GM18873 (cell line): ENCODE data around the gene HERPUD2.
"Not testable (repeated sequence)": the region's sequence is repeated elsewhere in the genome, so short reads cannot be mapped to it uniquely, and the experiment has no call there.

ENCODE experiments used
- ATAC-seq: cut with Tn5 transposase; IDR thresholded peaks from one replicate; pipeline ENCODE4 v1.9.1; 2021; ENCODE audit warnings: mild to moderate bottlenecking, moderate library complexity, moderate number of reproducible peaks; ENCODE audit not compliant: unreplicated experiment, low FRiP score

The HERPUD2 gene

GRCh38 chr7:35624299-35625186, 70.4 kb downstream of the HERPUD2 start:
- no peak for ATAC-seq

- no peak for ATAC-seq
Observed at GRCh38 chr7:35623381-35623780, 71.6 kb downstream of the HERPUD2 start.

- ATAC-seq: no peak
Observed at GRCh38 chr7:35619863-35620262, 75.1 kb downstream of the HERPUD2 start.

GRCh38 chr7:35617041-35617440, 77.9 kb downstream of the HERPUD2 start:
- ATAC-seq: no peak

- ATAC-seq: no peak
Observed at GRCh38 chr7:35613150-35613549, 81.8 kb downstream of the HERPUD2 start.

GRCh38 chr7:35605760-35606159, 89.2 kb downstream of the HERPUD2 start:
- ATAC-seq: no peak

- no peak for ATAC-seq
Observed at GRCh38 chr7:35604595-35604994, 90.3 kb downstream of the HERPUD2 start.

- ATAC-seq: no peak
Observed at GRCh38 chr7:35599645-35600044, 95.3 kb downstream of the HERPUD2 start.

GRCh38 chr7:35599061-35599460, 95.9 kb downstream of the HERPUD2 start:
- no peak for ATAC-seq

GRCh38 chr7:35596061-35596460, 98.9 kb downstream of the HERPUD2 start:
- no peak for ATAC-seq

- no peak for ATAC-seq
Observed at GRCh38 chr7:35593899-35594298, 101.0 kb downstream of the HERPUD2 start.

- ATAC-seq: no peak
Observed at GRCh38 chr7:35588647-35589046, 106.3 kb downstream of the HERPUD2 start.

- ATAC-seq: no peak
Observed at GRCh38 chr7:35584990-35585389, 109.9 kb downstream of the HERPUD2 start.

- not testable (repeated sequence) for ATAC-seq
Observed at GRCh38 chr7:35584533-35584932, 110.4 kb downstream of the HERPUD2 start.
